Uterus (tissue), 4 donors: ENCODE data around the gene PTCD1. TPM values are rescaled to one million over a fixed set of nuclear protein-coding genes. Genes with fewer than 3 reads are reported as not detected.

Experiments used
- DNase-seq, 2 donors: peaks; one replicate each; pipeline ENCODE4 v3.0.0-alpha.2; 2019 to 2020
- H3K27ac ChIP-seq, 2 donors: fragments of 200-600 bp; sonication (generic); 1 replicate in 1 of 2; 2 replicates in 1 of 2; pipeline ENCODE4 v1.5.1; 2016 to 2018
- H3K27me3 ChIP-seq, 2 donors: fragments of 200-600 bp; sonication (generic); one replicate each; pipeline ENCODE4 v1.5.1; 2018 to 2019; ENCODE audit warnings: control low read depth in 1 of 2
- H3K36me3 ChIP-seq, 2 donors: fragments of 200-600 bp; sonication (generic); one replicate each; pipeline ENCODE4 v1.5.1; 2019; ENCODE audit warnings: control low read depth in 1 of 2
- H3K4me1 ChIP-seq, 2 donors: fragments of 200-600 bp; sonication (generic); one replicate each; pipeline ENCODE4 v1.5.1; 2018 to 2019; ENCODE audit warnings: control low read depth in 1 of 2
- H3K4me3 ChIP-seq, 2 donors: fragments of 200-600 bp; sonication (generic); 1 replicate in 1 of 2; 2 replicates in 1 of 2; pipeline ENCODE4 v1.5.1; 2018 to 2019; ENCODE audit warnings: mild to moderate bottlenecking in 1 of 2
- H3K9me3 ChIP-seq, 2 donors: fragments of 200-600 bp; sonication (generic); one replicate each; pipeline ENCODE4 v1.5.1; 2019; ENCODE audit warnings: control low read depth in 1 of 2
- POLR2A ChIP-seq, 2 donors: fragments of 450-650 bp; IDR thresholded peaks; one replicate each; pipeline ENCODE4 v1.6.1; 2016; ENCODE audit warnings: antibody characterized with exemption in 2 of 2, mild to moderate bottlenecking in 1 of 2, moderate library complexity in 1 of 2
- intact Hi-C: fragments of 100-400 bp; cut with DNase I; formaldehyde crosslinking; loops from one replicate; pipeline ENCODE4 v1.15.1; 2023; ENCODE audit warnings: low total_unique reads
- total RNA-seq, 4 donors: library from RNA; depleted of rRNA in 3 of 4; stranded (reverse); fragments of >200 nt in 3 of 4; gene quantifications; one replicate each; pipeline versions ENCODE4 v1.1.0 to v1.2.4, GENCODE V29; 2014 to 2023
- TF ChIP-seq, protein P1 (sequence below), 4 experiments: fragments of 200-600 bp in 2 of 4; fragments of 450-650 bp in 2 of 4; sonication (generic) in 2 of 4; IDR thresholded peaks; one replicate each; pipeline ENCODE4 v1.5.1; 2016 to 2019; ENCODE audit warnings: antibody characterized with exemption in 4 of 4, mild to moderate bottlenecking in 2 of 4, moderate library complexity in 1 of 4
- donor health status: DM: yes; HTN: yes; CAD: no.

The PTCD1 gene
- total RNA-seq, 4 donors from 2014 or later, result 1.2 to 17.4 (median 7.5) TPM

DNA sequence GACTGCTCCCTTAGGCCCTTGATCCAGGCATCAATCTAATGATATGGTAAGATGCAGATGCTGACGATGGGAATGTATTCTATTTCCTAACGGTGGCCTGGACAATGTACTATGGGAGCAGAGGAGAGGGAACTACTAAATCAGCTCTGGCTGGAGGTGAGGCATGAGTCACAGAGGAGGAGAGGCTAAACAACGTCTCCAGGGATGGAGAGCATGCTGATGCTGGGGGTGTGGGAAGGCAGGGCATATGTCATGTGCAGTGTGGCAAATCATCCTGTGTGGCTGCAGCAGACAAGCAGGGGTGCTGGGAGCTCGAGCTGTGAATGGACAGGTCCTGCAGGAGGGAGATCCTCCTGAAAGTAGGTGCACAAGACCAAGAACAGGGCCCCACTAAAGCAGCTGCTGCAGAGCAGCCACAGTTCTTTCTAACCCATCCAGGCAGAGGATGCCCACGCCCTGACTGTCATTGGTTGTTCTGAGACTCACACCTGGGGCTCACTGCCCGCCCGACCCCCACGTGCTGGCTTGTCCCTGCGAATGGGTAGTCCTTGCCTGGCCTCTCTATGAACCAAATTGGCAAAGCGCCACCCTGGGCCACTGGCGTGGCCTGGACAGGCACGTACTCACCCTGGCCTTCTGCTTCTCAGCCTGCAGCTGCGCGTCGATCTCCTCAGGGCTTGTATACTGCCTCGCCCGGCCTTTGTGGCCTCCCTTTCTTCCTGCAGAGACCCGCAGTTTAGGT lies 34.2 kb downstream of the PTCD1 start:
- no peak for DNase-seq
- Histone ChIP-seq H3K27me3 (no peaks in the 10 kb centered on the region), H3K4me1 (peaks cover 3 to 15% of the 10 kb centered on the region in 2 donors), H3K27ac (no peak overlapping the region), H3K36me3 (no peaks in the 10 kb centered on the region), H3K4me3 (no peak overlapping the region), H3K9me3 (no peaks in the 10 kb centered on the region)
- intact Hi-C loops, result no loop called here
- TF ChIP-seq POLR2A (IDR thresholded peaks at IDR 0.05), result no peak
- TF ChIP-seq, protein P1, sequence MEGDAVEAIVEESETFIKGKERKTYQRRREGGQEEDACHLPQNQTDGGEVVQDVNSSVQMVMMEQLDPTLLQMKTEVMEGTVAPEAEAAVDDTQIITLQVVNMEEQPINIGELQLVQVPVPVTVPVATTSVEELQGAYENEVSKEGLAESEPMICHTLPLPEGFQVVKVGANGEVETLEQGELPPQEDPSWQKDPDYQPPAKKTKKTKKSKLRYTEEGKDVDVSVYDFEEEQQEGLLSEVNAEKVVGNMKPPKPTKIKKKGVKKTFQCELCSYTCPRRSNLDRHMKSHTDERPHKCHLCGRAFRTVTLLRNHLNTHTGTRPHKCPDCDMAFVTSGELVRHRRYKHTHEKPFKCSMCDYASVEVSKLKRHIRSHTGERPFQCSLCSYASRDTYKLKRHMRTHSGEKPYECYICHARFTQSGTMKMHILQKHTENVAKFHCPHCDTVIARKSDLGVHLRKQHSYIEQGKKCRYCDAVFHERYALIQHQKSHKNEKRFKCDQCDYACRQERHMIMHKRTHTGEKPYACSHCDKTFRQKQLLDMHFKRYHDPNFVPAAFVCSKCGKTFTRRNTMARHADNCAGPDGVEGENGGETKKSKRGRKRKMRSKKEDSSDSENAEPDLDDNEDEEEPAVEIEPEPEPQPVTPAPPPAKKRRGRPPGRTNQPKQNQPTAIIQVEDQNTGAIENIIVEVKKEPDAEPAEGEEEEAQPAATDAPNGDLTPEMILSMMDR (IDR thresholded peaks at IDR 0.05), result no peak

DNA sequence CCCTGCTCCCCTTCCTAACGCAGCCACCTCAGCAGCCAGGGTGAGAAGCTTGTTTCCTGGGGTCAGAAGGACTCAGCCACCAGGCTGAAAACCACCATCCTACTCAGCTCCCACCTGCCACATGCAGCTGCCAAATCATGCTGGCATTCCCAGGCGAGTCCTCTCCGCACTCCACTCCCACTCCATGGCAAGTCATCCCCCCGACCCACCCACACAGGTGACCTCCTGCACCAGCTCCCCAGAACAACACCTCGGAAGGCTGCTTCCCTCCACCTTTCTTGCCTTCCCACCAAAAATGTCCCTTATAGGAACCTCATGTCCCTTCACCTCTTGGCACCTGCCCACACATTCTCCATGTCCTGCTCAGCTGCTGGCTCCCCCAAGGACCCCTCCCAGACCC lies 34.8 kb downstream of the PTCD1 start:
- no peak overlapping the region for H3K4me3 ChIP-seq
- intact Hi-C loops, result no loop called here
- no peak overlapping the region for H3K27ac ChIP-seq
- H3K27me3 ChIP-seq, result no peaks in the 10 kb centered on the region
- peaks cover 3 to 15% of the 10 kb centered on the region in 2 donors for H3K4me1 ChIP-seq
- no peak for TF ChIP-seq POLR2A (IDR thresholded peaks at IDR 0.05)
- TF ChIP-seq, protein P1 (IDR thresholded peaks at IDR 0.05), result no peak
- no peak for DNase-seq
- no peaks in the 10 kb centered on the region for H3K36me3 ChIP-seq
- H3K9me3 ChIP-seq, result no peaks in the 10 kb centered on the region

DNA sequence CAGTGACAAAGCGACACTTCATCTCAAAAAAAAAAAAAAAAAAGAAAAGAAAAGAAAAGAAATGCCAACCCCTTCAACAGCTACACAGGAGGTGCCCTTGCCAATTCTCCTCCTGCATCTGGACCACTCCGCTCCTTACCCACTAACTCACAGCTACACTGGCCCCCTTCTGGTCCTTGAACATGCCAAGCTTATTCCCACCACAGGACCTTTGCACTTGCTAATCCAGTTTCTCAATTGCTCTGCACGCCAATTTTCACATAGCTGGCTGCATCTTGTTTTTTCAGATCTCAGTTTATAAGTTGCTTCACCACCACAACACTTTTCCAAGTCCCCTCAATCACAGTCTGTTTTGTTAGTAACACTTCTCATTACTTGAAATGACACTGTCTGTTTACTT lies 35.7 kb downstream of the PTCD1 start:
- Histone ChIP-seq H3K4me1 (peaks cover 3 to 15% of the 10 kb centered on the region in 2 donors), H3K27ac (no peak overlapping the region), H3K9me3 (no peaks in the 10 kb centered on the region), H3K27me3 (no peaks in the 10 kb centered on the region), H3K4me3 (no peak overlapping the region), H3K36me3 (no peaks in the 10 kb centered on the region)
- DNase-seq, result no peak
- intact Hi-C loops, result no loop called here
- TF ChIP-seq, protein P1 (IDR thresholded peaks at IDR 0.05), result no peak
- TF ChIP-seq POLR2A (IDR thresholded peaks at IDR 0.05), result no peak

DNA sequence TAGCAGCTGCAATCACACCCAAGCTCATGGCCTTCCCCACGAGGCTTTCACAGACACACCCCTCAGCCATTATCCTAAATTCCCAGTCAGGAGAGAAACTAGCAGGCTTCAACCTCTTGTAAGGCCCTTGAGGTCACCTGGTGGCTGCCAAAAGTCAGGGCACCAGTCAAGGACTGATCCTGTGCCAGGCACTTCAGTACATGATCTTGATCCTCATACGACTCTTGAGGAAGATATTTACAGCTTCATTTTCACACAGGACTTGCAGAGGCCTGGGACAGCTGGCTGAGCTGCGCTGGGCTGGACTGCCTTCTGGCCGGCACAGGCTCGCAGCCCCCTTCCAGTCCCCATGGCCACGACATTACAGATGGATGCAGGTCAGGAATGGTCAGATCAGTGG lies 39.0 kb downstream of the PTCD1 start:
- H3K27me3 ChIP-seq, result no peaks in the 10 kb centered on the region
- no peaks in the 10 kb centered on the region for H3K9me3 ChIP-seq
- DNase-seq, result no peak
- no peak overlapping the region for H3K4me3 ChIP-seq
- intact Hi-C loops, result no loop called here
- TF ChIP-seq, protein P1 (IDR thresholded peaks at IDR 0.05), result no peak
- TF ChIP-seq POLR2A (IDR thresholded peaks at IDR 0.05), result no peak
- H3K36me3 ChIP-seq, result no peaks in the 10 kb centered on the region
- no peak overlapping the region for H3K27ac ChIP-seq
- H3K4me1 ChIP-seq, result peaks cover 0 to 1% of the 10 kb centered on the region in 2 donors

DNA sequence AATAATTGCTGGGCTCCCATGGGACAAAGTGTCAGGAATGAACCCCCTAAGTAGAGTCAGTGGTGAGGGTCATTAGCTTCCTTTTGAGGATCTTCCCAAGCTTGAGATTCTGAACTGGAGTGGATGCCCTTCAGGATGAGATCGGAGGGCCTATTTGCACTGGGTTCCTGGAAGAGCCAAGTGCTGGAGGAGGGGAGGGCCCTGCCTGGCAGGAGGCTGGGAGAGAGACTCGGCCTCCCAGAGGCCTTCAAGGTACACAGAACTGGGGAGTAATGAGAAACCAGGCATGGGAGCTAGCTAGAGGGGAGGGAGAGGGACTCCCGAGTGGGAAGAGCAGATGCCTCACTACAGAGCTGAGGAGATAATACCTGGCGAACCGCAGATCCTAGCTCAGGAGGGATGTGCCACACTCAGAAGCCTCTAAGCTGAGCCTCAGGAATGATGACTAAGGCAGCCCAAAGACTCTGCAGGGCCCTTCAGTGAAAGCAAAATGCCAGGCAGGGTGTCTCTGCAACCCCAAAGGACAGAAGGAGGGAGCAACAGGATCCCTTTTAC lies 39.6 kb downstream of the PTCD1 start:
- H3K36me3 ChIP-seq, result no peaks in the 10 kb centered on the region
- TF ChIP-seq, protein P1 (IDR thresholded peaks at IDR 0.05), result no peak
- TF ChIP-seq POLR2A (IDR thresholded peaks at IDR 0.05), result no peak
- intact Hi-C loops, result no loop called here
- DNase-seq, result no peak
- no peak overlapping the region for H3K4me3 ChIP-seq
- no peaks in the 10 kb centered on the region for H3K4me1 ChIP-seq
- no peak overlapping the region for H3K27ac ChIP-seq
- H3K9me3 ChIP-seq, result no peaks in the 10 kb centered on the region
- no peaks in the 10 kb centered on the region for H3K27me3 ChIP-seq
